ENCODE data around the gene NT5DC3.

DNA sequence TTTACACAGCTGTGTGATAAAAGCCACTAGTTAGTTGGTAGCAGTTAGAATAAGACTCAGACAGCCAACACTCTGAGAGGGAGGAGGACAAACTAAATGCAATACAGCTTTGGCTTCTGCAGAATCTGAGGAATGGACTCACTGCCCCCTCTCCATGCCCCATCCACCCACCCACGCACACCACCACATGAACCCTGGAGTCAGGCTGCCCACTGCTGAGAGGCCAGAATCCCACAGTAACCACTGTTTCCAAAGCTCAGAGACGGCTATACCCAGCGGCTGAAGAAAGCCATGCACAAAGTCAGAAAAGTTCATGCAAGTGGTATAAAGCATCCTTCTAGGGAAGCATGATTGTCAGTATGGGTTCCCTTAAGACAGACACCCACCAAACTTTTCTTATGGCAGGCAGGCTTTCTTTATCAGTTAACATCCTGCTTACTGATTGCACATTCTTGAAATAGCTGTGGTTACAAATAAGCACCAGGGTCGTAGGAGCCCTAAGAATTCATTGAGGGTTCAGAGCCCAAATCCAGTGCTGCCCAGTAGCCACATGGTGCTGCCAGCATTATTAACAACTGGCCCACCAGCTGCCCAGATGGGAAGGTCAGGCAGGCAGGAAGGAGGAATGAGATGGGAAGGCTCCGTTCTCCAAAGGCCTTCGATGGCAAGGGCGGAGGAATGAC lies 61.5 kb downstream of the NT5DC3 start:
- TF ChIP-seq, protein P1, sequence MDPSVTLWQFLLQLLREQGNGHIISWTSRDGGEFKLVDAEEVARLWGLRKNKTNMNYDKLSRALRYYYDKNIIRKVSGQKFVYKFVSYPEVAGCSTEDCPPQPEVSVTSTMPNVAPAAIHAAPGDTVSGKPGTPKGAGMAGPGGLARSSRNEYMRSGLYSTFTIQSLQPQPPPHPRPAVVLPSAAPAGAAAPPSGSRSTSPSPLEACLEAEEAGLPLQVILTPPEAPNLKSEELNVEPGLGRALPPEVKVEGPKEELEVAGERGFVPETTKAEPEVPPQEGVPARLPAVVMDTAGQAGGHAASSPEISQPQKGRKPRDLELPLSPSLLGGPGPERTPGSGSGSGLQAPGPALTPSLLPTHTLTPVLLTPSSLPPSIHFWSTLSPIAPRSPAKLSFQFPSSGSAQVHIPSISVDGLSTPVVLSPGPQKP (IDR thresholded peaks at IDR 0.05; ENCODE audit: low read depth, low read length): no peak
- TF ChIP-seq, protein P2, sequence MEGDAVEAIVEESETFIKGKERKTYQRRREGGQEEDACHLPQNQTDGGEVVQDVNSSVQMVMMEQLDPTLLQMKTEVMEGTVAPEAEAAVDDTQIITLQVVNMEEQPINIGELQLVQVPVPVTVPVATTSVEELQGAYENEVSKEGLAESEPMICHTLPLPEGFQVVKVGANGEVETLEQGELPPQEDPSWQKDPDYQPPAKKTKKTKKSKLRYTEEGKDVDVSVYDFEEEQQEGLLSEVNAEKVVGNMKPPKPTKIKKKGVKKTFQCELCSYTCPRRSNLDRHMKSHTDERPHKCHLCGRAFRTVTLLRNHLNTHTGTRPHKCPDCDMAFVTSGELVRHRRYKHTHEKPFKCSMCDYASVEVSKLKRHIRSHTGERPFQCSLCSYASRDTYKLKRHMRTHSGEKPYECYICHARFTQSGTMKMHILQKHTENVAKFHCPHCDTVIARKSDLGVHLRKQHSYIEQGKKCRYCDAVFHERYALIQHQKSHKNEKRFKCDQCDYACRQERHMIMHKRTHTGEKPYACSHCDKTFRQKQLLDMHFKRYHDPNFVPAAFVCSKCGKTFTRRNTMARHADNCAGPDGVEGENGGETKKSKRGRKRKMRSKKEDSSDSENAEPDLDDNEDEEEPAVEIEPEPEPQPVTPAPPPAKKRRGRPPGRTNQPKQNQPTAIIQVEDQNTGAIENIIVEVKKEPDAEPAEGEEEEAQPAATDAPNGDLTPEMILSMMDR (IDR thresholded peaks at IDR 0.05): no peak
- no peak for TF ChIP-seq ESRRA (IDR thresholded peaks at IDR 0.05; ENCODE audit: borderline replicate concordance, low read length)
